ENCODE measurements around the gene NDUFB8. TPM values are rescaled to one million over a fixed set of nuclear protein-coding genes. Genes with fewer than 3 reads are reported as not detected.

Gene NDUFB8
- total RNA-seq, 6 experiments from 2014 or later: 93.6 to 125 (median 99.3) TPM

DNA sequence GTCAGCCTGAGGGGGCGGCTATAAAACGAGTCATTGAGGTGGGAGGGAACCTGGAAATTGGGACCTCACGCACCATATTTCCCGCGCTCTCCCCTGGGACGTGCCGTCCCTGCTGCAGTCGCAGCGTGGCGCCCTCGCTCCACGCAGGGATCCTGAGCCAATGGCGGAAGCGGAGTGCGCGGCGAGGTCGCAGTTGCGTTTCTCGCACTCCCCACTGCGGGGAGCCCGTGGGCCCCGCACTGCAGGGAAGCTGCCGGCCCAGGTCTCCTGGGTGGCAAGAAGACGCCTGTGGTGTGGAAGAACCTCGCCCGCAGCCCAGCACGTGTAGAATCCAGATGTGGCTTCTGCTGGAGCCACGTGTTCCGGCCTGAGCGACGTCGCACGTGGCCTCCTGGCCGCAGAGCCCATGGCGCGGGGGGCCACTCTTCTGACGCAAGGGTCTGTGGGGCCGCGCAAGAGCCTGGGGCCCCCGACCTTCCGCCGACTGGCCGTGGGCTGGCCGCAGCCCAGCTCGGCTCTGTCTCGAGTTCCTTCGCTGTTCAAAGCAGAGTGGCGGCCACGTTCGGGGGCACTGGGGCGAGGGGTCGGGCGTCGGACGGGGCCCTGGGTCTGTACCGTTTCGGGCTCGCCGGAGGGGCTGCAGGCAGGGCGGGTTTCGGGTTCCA is 32.5 kb upstream of the NDUFB8 start:
- DNase-seq: peak; percentile 62 to 80 (median 67)
- Histone ChIP-seq H3K27ac (no peak overlapping the region), H3K9me3 (no peaks in the 10 kb centered on the region), H3K4me3 (no peak overlapping the region), H3K4me1 (peaks cover 0 to 6% (median 0%) of the 10 kb centered on the region in 4 donors), H3K36me3 (no peaks in the 10 kb centered on the region), H3K27me3 (no peaks in the 10 kb centered on the region)
- peak; percentile 93 to 98 (median 95) for ATAC-seq
- TF ChIP-seq POLR2A (IDR thresholded peaks at IDR 0.05): no peak
- TF ChIP-seq, protein P1, sequence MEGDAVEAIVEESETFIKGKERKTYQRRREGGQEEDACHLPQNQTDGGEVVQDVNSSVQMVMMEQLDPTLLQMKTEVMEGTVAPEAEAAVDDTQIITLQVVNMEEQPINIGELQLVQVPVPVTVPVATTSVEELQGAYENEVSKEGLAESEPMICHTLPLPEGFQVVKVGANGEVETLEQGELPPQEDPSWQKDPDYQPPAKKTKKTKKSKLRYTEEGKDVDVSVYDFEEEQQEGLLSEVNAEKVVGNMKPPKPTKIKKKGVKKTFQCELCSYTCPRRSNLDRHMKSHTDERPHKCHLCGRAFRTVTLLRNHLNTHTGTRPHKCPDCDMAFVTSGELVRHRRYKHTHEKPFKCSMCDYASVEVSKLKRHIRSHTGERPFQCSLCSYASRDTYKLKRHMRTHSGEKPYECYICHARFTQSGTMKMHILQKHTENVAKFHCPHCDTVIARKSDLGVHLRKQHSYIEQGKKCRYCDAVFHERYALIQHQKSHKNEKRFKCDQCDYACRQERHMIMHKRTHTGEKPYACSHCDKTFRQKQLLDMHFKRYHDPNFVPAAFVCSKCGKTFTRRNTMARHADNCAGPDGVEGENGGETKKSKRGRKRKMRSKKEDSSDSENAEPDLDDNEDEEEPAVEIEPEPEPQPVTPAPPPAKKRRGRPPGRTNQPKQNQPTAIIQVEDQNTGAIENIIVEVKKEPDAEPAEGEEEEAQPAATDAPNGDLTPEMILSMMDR (IDR thresholded peaks at IDR 0.05): peak; percentile 75 to 93 (median 77)
- WGBS (ENCODE audit: insufficient coverage, low coverage, low lambda C conversion rate, missing lambda C conversion rate): 25% methylated on average over 9 of the region's 62 CpGs
- intact Hi-C loops (cut with DNase I): loop anchor here (5.0 to 10.0 kb wide), 4 partner anchors 180 to 313 kb away; partner anchors contain the start of gene PAX2 (in 1 of the 2)

DNA sequence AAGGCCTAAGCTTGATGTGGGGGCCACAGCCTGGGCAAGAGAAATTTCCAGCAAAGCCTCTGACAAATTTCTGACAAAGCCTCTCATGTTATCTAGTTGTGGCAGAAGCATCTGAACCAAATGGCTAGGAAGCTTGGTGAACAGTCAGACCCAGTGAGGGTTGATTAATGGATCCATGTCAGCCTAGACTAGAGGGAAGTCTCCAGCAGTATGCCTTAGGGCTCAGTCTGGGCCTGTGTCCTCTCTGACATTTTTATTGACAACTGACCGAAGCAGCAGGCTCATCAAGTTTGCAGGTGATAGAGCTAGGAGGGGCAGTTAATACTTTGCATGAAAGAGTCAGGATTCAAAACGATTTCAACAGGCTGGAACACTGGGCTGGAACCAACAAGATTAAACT is 31.3 kb upstream of the NDUFB8 start:
- no peak for ATAC-seq
- no peak for DNase-seq
- Histone ChIP-seq H3K27ac (no peak overlapping the region), H3K4me1 (peaks cover 0 to 6% (median 0%) of the 10 kb centered on the region in 4 donors), H3K27me3 (no peaks in the 10 kb centered on the region), H3K9me3 (no peaks in the 10 kb centered on the region), H3K4me3 (no peak overlapping the region), H3K36me3 (no peaks in the 10 kb centered on the region)
- intact Hi-C loops (cut with DNase I): loop anchor here (5.0 to 10.0 kb wide), 4 partner anchors 181 to 314 kb away; partner anchors contain the start of gene PAX2 (in 1 of the 2)
- TF ChIP-seq, protein P1 (IDR thresholded peaks at IDR 0.05): no peak
- no peak for TF ChIP-seq POLR2A (IDR thresholded peaks at IDR 0.05)
- 66% methylated on average over 2 of the region's 2 CpGs for WGBS (ENCODE audit: insufficient coverage, low coverage, low lambda C conversion rate, missing lambda C conversion rate)

DNA sequence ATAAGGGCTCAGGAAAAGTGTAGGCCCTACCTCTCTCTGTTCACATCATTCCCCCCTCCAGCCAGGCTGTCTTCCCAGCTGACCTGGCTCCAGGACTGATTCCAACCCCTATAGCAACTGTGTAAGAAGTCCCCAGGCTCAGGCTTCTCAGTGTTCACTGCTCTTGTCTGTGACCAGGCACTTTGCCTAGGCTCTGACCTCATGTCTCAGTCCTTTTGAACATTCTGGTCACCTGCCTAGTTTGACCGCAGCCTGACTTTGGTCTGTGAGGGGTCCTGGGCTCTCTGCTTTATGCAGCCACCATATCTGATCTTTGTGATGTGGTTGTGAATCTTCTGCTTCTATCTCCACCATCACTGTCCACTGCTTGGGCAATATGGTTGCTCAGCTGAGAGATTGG is 30.6 kb upstream of the NDUFB8 start:
- intact Hi-C loops (cut with DNase I): loop anchor here (5.0 to 10.0 kb wide), 4 partner anchors 182 to 315 kb away; partner anchors contain the start of gene PAX2 (in 1 of the 2)
- H3K27ac ChIP-seq: no peak overlapping the region
- no peak overlapping the region for H3K4me3 ChIP-seq
- 100% methylated on average over 1 of the region's 1 CpG for WGBS (ENCODE audit: insufficient coverage, low coverage, low lambda C conversion rate, missing lambda C conversion rate)
- no peak for ATAC-seq
- TF ChIP-seq POLR2A (IDR thresholded peaks at IDR 0.05): no peak
- TF ChIP-seq, protein P1 (IDR thresholded peaks at IDR 0.05): no peak
- no peaks in the 10 kb centered on the region for H3K9me3 ChIP-seq
- H3K4me1 ChIP-seq: peaks cover 0 to 8% (median 0%) of the 10 kb centered on the region in 4 donors
- no peak for DNase-seq
- H3K27me3 ChIP-seq: no peaks in the 10 kb centered on the region
- H3K36me3 ChIP-seq: no peaks in the 10 kb centered on the region

DNA sequence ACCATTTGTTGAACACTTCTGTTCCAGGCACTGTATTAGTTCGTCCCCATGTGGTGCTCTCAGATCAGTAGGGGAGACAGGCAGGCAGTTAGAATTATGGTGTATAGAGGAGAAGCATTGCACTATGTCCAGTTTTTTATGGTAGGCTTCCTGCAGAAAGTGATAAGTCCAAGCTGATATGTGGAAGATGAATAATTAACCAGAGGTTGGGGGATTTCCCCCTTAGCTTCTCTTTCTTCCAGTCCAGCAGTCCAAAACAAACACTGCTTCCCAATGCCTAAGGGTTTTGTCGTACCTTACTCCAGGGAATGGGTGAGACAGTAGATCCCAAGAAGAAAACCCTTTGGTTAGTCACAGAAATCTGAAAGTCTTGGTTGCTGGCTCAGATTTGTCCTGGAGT is 25.2 kb upstream of the NDUFB8 start:
- Histone ChIP-seq H3K27me3 (no peaks in the 10 kb centered on the region), H3K27ac (no peak overlapping the region), H3K9me3 (no peaks in the 10 kb centered on the region), H3K4me1 (peaks cover 0 to 12% (median 6%) of the 10 kb centered on the region in 4 donors), H3K36me3 (peaks cover 0 to 3% (median 2%) of the 10 kb centered on the region in 4 donors), H3K4me3 (no peak overlapping the region)
- ATAC-seq (peak; percentile 72 to 92 (median 84)), DNase-seq (no peak)
- TF ChIP-seq, protein P1 (IDR thresholded peaks at IDR 0.05): no peak
- TF ChIP-seq POLR2A (IDR thresholded peaks at IDR 0.05): no peak
- intact Hi-C loops (cut with DNase I): no loop called here
- WGBS (ENCODE audit: insufficient coverage, low coverage, low lambda C conversion rate, missing lambda C conversion rate): 38% methylated on average over 2 of the region's 2 CpGs
